Measurements from ENCODE around the gene HDAC10. TPM values are rescaled to one million over a fixed set of nuclear protein-coding genes. Genes with fewer than 3 reads are reported as not detected.

The HDAC10 gene
- polyA plus RNA-seq, 1 of the 3 experiments (the other 2 are of a cell fraction), result 51.9 TPM

GRCh38 chr22:50242406-50242949 lies 8.6 kb downstream of the HDAC10 start:
- POLR2A ChIA-PET, result interaction anchor here (0.7 to 0.9 kb wide), 2 partner anchors 75 to 266 kb away, joined by 3 read pairs; partner anchors contain the start of gene NCAPH2
- TF ChIP-seq CHD2 (IDR thresholded peaks at IDR 0.05; ENCODE audit: low read length, partially characterized antibody) (no peak), USF1 (IDR thresholded peaks at IDR 0.05; ENCODE audit: borderline replicate concordance, low read depth) (no peak), MXI1 (IDR thresholded peaks at IDR 0.05; ENCODE audit: low read depth, low read length) (peak; percentile 62; the same call in 1 of the 2 replicates)

GRCh38 chr22:50238755-50239154 lies 12.3 kb downstream of the HDAC10 start:
- H3K27me3 ChIP-seq (ENCODE audit: insufficient read depth), result no peaks in the 10 kb centered on the region
- peaks cover 93% of the 10 kb centered on the region for H3K79me2 ChIP-seq (ENCODE audit: insufficient read depth)
- POLR2A ChIA-PET, result no interaction called here
- peaks cover 4 to 8% of the 10 kb centered on the region in 2 experiments for H3K36me3 ChIP-seq (replicated peaks in 1 of 2; ENCODE audit: control insufficient read depth in 1 of 2, insufficient read depth in 2 of 2, low read length in 1 of 2)
- 87% methylated on average over 9 of the region's 9 CpGs for WGBS (ENCODE audit: low lambda C conversion rate)
- CTCF ChIA-PET, result interaction anchor here (0.7 to 3.5 kb wide), 9 partner anchors 11 to 382 kb away, joined by 3 to 15 read pairs (median 4); no protein-coding TSS in a partner anchor
- TF ChIP-seq RFX5 (IDR thresholded peaks at IDR 0.05; ENCODE audit: low read length), result no peak
- no peak for TF ChIP-seq MEF2A (IDR thresholded peaks at IDR 0.05; ENCODE audit: borderline replicate concordance, low read depth)
- no peak for TF ChIP-seq REST (IDR thresholded peaks at IDR 0.05; ENCODE audit: low read depth, low read length)
- TF ChIP-seq CHD2 (IDR thresholded peaks at IDR 0.05; ENCODE audit: low read length, partially characterized antibody), result no peak
- TF ChIP-seq EP300 (IDR thresholded peaks at IDR 0.05; ENCODE audit: borderline replicate concordance in 1 of 2, low read depth in 1 of 2, low read length in 1 of 2), result no peak
- no peak for TF ChIP-seq YY1 (IDR thresholded peaks at IDR 0.05; ENCODE audit: low read depth)
- no peak for TF ChIP-seq ZBTB33 (IDR thresholded peaks at IDR 0.05; ENCODE audit: borderline replicate concordance, low read depth)
- TF ChIP-seq FOSL2 (IDR thresholded peaks at IDR 0.05; ENCODE audit: borderline replicate concordance, low read depth), result no peak
- no peak for TF ChIP-seq FOXM1 (IDR thresholded peaks at IDR 0.05; ENCODE audit: low read depth)
- no peak for TF ChIP-seq PBX3 (IDR thresholded peaks at IDR 0.05)
- no peak for TF ChIP-seq RCOR1 (IDR thresholded peaks at IDR 0.05; ENCODE audit: low read length)
- DNase-seq, result no peak
- no peak overlapping the region for H3K4me3 ChIP-seq (ENCODE audit: low read depth in 2 of 2, low read length in 1 of 2)
- no peak overlapping the region for H3K9ac ChIP-seq
- no peaks in the 10 kb centered on the region for H3K9me3 ChIP-seq
- no peaks in the 10 kb centered on the region for H3K9me2 ChIP-seq
- peaks cover 0 to 17% of the 10 kb centered on the region in 2 experiments; a peak in 1 of 4 replicates for H3K4me1 ChIP-seq (ENCODE audit: control insufficient read depth in 1 of 2, insufficient read depth in 2 of 2, low read depth in 1 of 2, low read length in 1 of 2)
- H3F3A ChIP-seq (replicated peaks; ENCODE audit: insufficient read depth), result peaks cover 11% of the 10 kb centered on the region
- no peak overlapping the region for H3K4me2 ChIP-seq
- peaks cover 59% of the 10 kb centered on the region for H4K20me1 ChIP-seq (ENCODE audit: insufficient read depth)
- no peak overlapping the region for H2AFZ ChIP-seq (ENCODE audit: low read depth)
- H3K27ac ChIP-seq (ENCODE audit: low read depth in 2 of 2, low read length in 1 of 2), result no peak overlapping the region

More at GRCh38 chr22:50242406-50242949, 8.6 kb downstream of the HDAC10 start:
- Histone ChIP-seq H3K27me3 (ENCODE audit: insufficient read depth) (no peaks in the 10 kb centered on the region), H3K36me3 (replicated peaks in 1 of 2; ENCODE audit: control insufficient read depth in 1 of 2, insufficient read depth in 2 of 2, low read length in 1 of 2) (peaks cover 3 to 22% of the 10 kb centered on the region in 2 experiments), H3K4me2 (peak overlapping the region; percentile 85), H2AFZ (ENCODE audit: low read depth) (no peak overlapping the region), H4K20me1 (ENCODE audit: insufficient read depth) (peaks cover 33% of the 10 kb centered on the region), H3K9ac (peak overlapping the region; percentile 84; the same call in 1 of the 2 replicates), H3F3A (replicated peaks; ENCODE audit: insufficient read depth) (peaks cover 13% of the 10 kb centered on the region), H3K9me3 (no peaks in the 10 kb centered on the region), H3K79me2 (ENCODE audit: insufficient read depth) (peaks cover 89% of the 10 kb centered on the region), H3K4me1 (ENCODE audit: control insufficient read depth in 1 of 2, insufficient read depth in 2 of 2, low read depth in 1 of 2, low read length in 1 of 2) (peaks cover 5 to 39% of the 10 kb centered on the region in 2 experiments; a peak in 2 of 4 replicates), H3K4me3 (ENCODE audit: low read depth in 2 of 2, low read length in 1 of 2) (peak overlapping the region; percentile 84 to 92), H3K9me2 (no peaks in the 10 kb centered on the region), H3K27ac (ENCODE audit: low read depth in 2 of 2, low read length in 1 of 2) (no peak overlapping the region)
- WGBS (ENCODE audit: low lambda C conversion rate), result 55% methylated on average over 14 of the region's 14 CpGs
- CTCF ChIA-PET, result interaction anchor here (0.9 to 3.7 kb wide), 10 partner anchors 9 to 116 kb away, joined by 3 to 38 read pairs (median 4); partner anchors contain the start of genes HDAC10 and PLXNB2
- DNase-seq, result no peak
